Measurements from ENCODE around the gene ZNF524. TPM values are rescaled to one million over a fixed set of nuclear protein-coding genes. Genes with fewer than 3 reads are reported as not detected.
"Not testable (repeated sequence)": the region's sequence is repeated elsewhere in the genome, so short reads cannot be mapped to it uniquely, and the experiment has no call there.

ZNF524 gene
- total and polyA plus RNA-seq, 7 donors = 24.5 to 49.2 (median 37.1) TPM

GRCh38 chr19:55563261-55563690, 36.8 kb upstream of the ZNF524 start:
- intact Hi-C loops (cut with DNase I) = no loop called here
- H3K4me1 ChIP-seq = no peaks in the 10 kb centered on the region
- no peaks in the 10 kb centered on the region for H3K36me3 ChIP-seq
- TF ChIP-seq POLR2A (IDR thresholded peaks at IDR 0.05) = no peak
- TF ChIP-seq POLR2AphosphoS5 (IDR thresholded peaks at IDR 0.05) = no peak
- no peak for TF ChIP-seq CTCF (IDR thresholded peaks at IDR 0.05)
- TF ChIP-seq EP300 (IDR thresholded peaks at IDR 0.05) = no peak
- peaks cover 0 to 4% (median 0%) of the 10 kb centered on the region in 4 donors for H3K9me3 ChIP-seq
- no peak overlapping the region for H3K4me3 ChIP-seq
- H3K27me3 ChIP-seq = peaks cover 0 to 38% (median 11%) of the 10 kb centered on the region in 3 donors
- no peak for DNase-seq
- no peak overlapping the region for H3K27ac ChIP-seq
- WGBS, 2 donors = 15 to 47% methylated on average over 12 of the region's 12 CpGs

- Histone ChIP-seq H3K27ac (no peak overlapping the region), H3K9me3 (peaks cover 0 to 4% (median 0%) of the 10 kb centered on the region in 4 donors), H3K36me3 (no peaks in the 10 kb centered on the region), H3K27me3 (peaks cover 0 to 30% (median 11%) of the 10 kb centered on the region in 3 donors), H3K4me1 (no peaks in the 10 kb centered on the region), H3K4me3 (no peak overlapping the region)
- DNase-seq = no peak
- WGBS, 2 donors = 48 to 51% methylated on average over 9 of the region's 9 CpGs
- TF ChIP-seq CTCF (IDR thresholded peaks at IDR 0.05) (no peak), EP300 (IDR thresholded peaks at IDR 0.05) (no peak), POLR2AphosphoS5 (IDR thresholded peaks at IDR 0.05) (no peak), POLR2A (IDR thresholded peaks at IDR 0.05) (no peak)
- intact Hi-C loops (cut with DNase I) = no loop called here
These were observed 33.3 kb upstream of the ZNF524 start for GRCh38 chr19:55566823-55567222.

GRCh38 chr19:55567708-55568328, 32.3 kb upstream of the ZNF524 start:
- intact Hi-C loops (cut with DNase I) = no loop called here
- DNase-seq = no peak
- Histone ChIP-seq H3K4me1 (no peaks in the 10 kb centered on the region), H3K9me3 (peaks cover 0 to 4% (median 0%) of the 10 kb centered on the region in 4 donors), H3K27ac (no peak overlapping the region), H3K27me3 (peaks cover 0 to 30% (median 11%) of the 10 kb centered on the region in 3 donors), H3K36me3 (no peaks in the 10 kb centered on the region), H3K4me3 (no peak overlapping the region)
- no peak for TF ChIP-seq POLR2A (IDR thresholded peaks at IDR 0.05)
- TF ChIP-seq POLR2AphosphoS5 (IDR thresholded peaks at IDR 0.05) = no peak
- no peak for TF ChIP-seq CTCF (IDR thresholded peaks at IDR 0.05)
- no peak for TF ChIP-seq EP300 (IDR thresholded peaks at IDR 0.05)

GRCh38 chr19:55569477-55569876, 30.6 kb upstream of the ZNF524 start:
- H3K4me3 ChIP-seq; H3K9me3 ChIP-seq; H3K36me3 ChIP-seq; H3K27ac ChIP-seq; DNase-seq; intact Hi-C loops (cut with DNase I); H3K4me1 ChIP-seq: not testable (repeated sequence)
- WGBS, 2 donors = 93 to 94% methylated on average over 5 of the region's 5 CpGs
- peaks cover 0 to 19% (median 6%) of the 10 kb centered on the region in 3 donors for H3K27me3 ChIP-seq

GRCh38 chr19:55573929-55574328, 26.2 kb upstream of the ZNF524 start:
- H3K27ac ChIP-seq; H3K4me3 ChIP-seq; intact Hi-C loops (cut with DNase I); H3K27me3 ChIP-seq; H3K9me3 ChIP-seq; DNase-seq; H3K4me1 ChIP-seq: not testable (repeated sequence)
- WGBS, 2 donors = 86 to 95% methylated on average over 6 of the region's 6 CpGs
- peaks cover 0 to 21% (median 18%) of the 10 kb centered on the region in 4 donors for H3K36me3 ChIP-seq

- no peak for DNase-seq
- Histone ChIP-seq H3K4me1 (peaks cover 0 to 21% (median 12%) of the 10 kb centered on the region in 4 donors), H3K9me3 (no peaks in the 10 kb centered on the region), H3K27ac (no peak overlapping the region), H3K36me3 (peaks cover 0 to 25% (median 19%) of the 10 kb centered on the region in 4 donors), H3K27me3 (no peaks in the 10 kb centered on the region), H3K4me3 (no peak overlapping the region)
- 91% methylated on average over 5 of the region's 5 CpGs for WGBS, 2 donors
- TF ChIP-seq POLR2AphosphoS5 (IDR thresholded peaks at IDR 0.05) = no peak
- TF ChIP-seq POLR2A (IDR thresholded peaks at IDR 0.05) = no peak
- TF ChIP-seq CTCF (IDR thresholded peaks at IDR 0.05) = no peak
- no peak for TF ChIP-seq EP300 (IDR thresholded peaks at IDR 0.05)
- intact Hi-C loops (cut with DNase I) = no loop called here
These were observed 23.3 kb upstream of the ZNF524 start for GRCh38 chr19:55576746-55577145.
